Hematopoietic multipotent progenitor cell (in vitro differentiated cells): Measurements from ENCODE around the gene KRTAP4-4. TPM values are rescaled to one million over a fixed set of nuclear protein-coding genes. Genes with fewer than 3 reads are reported as not detected.
"Not testable (repeated sequence)": the region's sequence is repeated elsewhere in the genome, so short reads cannot be mapped to it uniquely, and the experiment has no call there.

Experiments
- DNase-seq, 3 donors: peaks; one replicate each; pipeline ENCODE4 v3.0.0-alpha.2; 2011 to 2015; ENCODE audit warnings: low read depth in 2 of 3, low spot score in 2 of 3
- total RNA-seq: library from RNA; depleted of rRNA; stranded (reverse); fragments of >200 nt; gene quantifications from one replicate; pipeline ENCODE4 v1.2.3, GENCODE V29; 2012

Gene KRTAP4-4
- not detected for total RNA-seq

GRCh38 chr17:41160648-41161047 lies at the start of gene KRTAP4-4:
Gene KRTAP4-4, minus strand, starts transcription at chr17:41160748. Its CDS starts 57 bp downstream, at chr17:41160691.
- no peak for DNase-seq

- no peak for DNase-seq
Observed at GRCh38 chr17:41199421-41200078, 39.0 kb upstream of the KRTAP4-4 start.

- DNase-seq, result no peak
Observed at GRCh38 chr17:41196068-41196467, 35.5 kb upstream of the KRTAP4-4 start.

- DNase-seq, result no peak
Observed at GRCh38 chr17:41190328-41190727, 29.8 kb upstream of the KRTAP4-4 start.

DNA sequence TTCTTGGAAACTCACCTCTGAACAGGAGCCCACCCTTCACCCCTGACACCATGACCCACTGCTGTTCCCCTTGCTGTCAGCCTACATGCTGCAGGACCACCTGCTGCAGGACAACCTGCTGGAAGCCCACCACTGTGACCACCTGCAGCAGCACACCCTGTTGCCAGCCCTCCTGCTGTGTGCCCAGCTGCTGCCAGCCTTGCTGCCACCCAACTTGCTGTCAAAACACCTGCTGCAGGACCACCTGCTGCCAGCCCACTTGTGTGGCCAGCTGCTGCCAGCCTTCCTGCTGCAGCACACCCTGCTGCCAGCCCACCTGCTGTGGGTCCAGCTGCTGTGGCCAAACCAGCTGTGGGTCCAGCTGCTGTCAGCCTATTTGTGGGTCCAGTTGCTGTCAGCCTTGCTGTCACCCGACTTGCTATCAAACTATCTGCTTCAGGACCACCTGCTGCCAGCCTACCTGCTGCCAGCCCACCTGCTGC lies 29.3 kb upstream of the KRTAP4-4 start, which contains the start of gene KRTAP9-1:
KRTAP9-1 (plus strand) TSS at position 51 of the 482 bp plus-strand sequence; CDS start at position 51, 0 bp downstream.
- DNase-seq, result not testable (repeated sequence)

DNA sequence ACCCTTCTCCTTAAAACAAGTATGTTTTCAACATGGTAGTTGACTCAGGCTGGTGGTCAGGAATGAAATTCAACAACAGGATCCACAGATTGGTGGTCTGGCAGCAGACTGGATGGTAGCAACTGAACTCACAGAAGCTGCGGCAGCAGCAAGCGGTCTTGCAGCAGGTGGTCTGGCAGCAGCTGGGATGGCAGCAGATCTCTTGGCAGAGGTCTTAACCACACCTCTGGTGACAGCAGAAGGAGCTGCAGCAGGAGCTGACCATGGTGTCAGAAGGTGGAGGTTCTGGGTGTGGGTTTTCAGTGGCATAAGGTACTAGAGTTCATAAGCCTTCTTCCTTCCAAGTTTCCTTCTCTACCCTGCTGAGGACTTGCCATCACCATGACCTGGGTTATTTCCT lies 26.3 kb upstream of the KRTAP4-4 start:
- no peak for DNase-seq

- DNase-seq, result no peak
Observed at GRCh38 chr17:41185001-41185400, 24.5 kb upstream of the KRTAP4-4 start.

DNA sequence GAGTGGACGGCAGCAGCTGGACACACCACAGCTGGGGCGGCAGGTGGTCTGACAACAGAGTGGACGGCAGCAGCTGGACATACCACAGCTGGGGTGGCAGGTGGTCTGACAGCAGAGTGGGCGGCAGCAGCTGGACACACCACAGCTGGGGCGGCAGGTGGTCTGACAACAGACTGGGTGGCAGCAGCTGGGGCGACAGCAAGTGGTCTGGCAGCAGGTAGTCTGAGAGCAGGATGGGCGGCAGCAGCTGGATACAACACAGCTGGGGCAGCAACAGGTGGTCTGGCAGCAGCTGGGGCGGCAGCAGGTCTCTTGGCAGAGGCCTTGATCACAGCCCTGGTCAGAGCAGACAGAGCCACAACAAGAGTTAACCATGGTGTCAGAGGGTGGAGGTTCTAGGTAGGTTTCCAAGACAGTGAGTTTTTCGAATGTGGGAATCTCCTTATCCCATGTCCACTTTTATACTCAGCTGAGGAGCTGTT lies 24.0 kb upstream of the KRTAP4-4 start, which contains the start of gene KRTAP4-1:
KRTAP4-1 (minus strand) TSS at position 432 of the 482 bp plus-strand sequence; CDS start at position 375, 57 bp downstream.
- DNase-seq, result no peak

DNA sequence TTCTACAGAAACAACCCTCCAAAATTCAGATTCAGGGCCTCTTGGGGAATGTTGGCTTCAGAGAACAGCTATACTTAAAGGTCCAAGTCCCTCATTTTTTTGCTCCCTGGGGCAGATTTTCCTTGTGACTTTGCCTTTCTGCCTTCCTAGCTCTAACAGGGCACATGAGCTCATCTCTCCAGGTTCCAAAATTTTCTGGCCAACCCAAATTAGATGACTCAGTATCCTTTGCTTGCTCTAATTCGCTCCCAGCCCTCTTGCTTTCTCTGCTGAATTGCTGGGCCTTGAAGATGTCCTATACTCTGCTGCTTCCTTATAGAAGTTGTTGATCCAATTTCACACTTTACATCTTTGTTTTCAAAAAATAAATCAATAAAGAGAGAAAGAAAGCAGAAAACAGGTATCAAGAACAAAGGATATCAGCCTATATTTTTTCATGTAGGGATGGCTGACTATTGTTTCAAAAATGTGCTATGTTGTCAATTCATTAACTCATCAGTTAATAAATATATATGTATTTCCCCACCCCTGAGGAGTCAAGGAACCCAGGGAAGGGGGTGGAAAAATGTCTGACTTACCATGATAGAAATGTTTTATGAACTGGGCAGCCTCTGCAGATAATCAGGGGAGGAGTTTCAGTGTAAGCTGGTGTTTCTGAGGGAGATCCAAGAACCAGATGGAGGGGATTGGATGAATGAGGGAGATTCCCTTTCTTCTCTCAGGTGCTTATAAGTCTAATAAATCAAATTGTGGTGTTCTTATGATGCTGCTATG lies 18.5 kb upstream of the KRTAP4-4 start:
- no peak for DNase-seq

GRCh38 chr17:41178341-41178740 lies 17.8 kb upstream of the KRTAP4-4 start:
- DNase-seq, result no peak

GRCh38 chr17:41177727-41178271 lies 17.3 kb upstream of the KRTAP4-4 start, which contains the start of gene KRTAP4-2:
Gene KRTAP4-2, minus strand, starts transcription at chr17:41178221. Its CDS starts 57 bp downstream, at chr17:41178164.
- DNase-seq, result no peak

GRCh38 chr17:41176744-41177387 lies 16.3 kb upstream of the KRTAP4-4 start:
- no peak for DNase-seq

DNA sequence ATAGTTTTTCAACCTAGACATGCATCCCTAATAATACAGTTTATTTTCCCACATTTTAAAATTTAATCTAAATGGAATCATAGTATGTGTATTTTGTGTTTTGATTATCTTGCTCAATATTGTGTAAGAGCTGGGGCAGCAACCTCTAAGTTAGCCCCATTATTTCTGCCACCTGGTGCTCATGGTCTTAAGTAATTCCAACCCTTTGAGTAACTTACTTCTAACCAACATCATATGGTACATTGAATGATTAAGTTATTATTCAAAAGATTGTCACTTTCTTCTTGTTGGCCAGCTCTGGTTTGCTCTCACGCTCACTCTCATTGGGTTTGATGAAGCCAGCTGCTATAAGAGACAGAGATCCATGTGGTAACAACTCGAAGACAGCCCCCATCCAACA lies 11.3 kb upstream of the KRTAP4-4 start:
- DNase-seq, result no peak

DNA sequence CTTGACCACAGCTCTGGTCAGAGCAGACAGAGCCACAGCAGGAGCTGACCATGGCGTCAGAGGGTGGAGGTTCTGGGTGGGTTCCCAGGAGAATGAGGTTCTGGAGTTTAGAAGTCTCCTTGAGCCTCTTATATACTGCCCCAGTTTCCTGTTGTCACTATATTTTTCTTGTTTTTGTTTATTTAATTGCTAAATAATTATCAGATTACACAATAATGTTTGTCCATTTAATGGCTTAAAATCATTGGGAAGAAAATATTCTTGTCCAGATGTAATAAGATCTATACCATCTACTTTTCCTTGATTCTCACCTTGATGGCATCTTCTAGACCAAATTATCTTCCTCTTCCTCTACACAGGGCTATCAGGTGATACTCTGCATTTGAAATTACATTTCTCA lies 7.6 kb upstream of the KRTAP4-4 start, which contains the start of gene KRTAP4-3:
KRTAP4-3 (minus strand) TSS at position 101 of the 400 bp plus-strand sequence; CDS start at position 52, 49 bp downstream.
- no peak for DNase-seq

DNA sequence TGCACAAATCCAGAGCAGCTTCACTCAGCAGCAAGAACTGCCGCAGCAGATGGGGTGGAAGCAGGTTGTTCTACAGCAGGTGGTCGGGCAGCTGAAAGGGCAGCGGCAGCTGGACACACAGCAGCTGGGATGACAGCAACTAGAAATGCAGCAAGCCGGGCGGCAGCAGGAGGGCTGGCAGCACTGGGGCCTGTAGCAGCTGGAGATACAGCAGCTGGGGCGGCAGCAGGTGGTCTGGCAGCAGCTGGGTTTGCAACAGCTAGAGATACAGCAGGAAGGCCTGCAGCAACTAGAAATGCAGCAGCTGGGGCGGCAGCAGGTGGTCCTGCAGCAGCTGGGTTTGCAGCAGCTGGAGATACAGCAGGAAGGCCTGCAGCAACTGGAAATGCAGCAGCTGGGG lies 7.0 kb upstream of the KRTAP4-4 start:
- no peak for DNase-seq

DNA sequence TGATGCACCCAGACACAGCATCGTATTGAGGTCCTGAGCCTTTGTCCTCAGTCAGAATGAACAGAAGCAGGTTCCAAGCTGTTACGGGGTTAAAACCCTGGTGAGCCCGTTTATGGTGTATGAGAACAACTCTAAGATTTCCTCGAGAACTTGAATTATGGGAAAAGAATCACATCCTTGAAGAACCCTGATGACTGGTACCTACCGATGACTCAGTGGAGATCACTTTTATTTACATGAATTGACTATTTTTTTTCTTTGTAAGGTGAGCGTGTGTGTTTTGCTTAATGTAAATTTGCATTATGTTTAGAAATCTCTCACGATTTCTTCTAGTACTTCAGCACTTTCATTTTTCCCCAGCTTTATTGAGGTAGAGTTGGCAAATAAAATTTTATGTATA lies 3.3 kb upstream of the KRTAP4-4 start:
- no peak for DNase-seq

- DNase-seq, result not testable (repeated sequence)
Observed at GRCh38 chr17:41160190-41160589, 358 bp downstream of the KRTAP4-4 start.

- peak in 1 of 3 donors; percentile 19 for DNase-seq
Observed at GRCh38 chr17:41153856-41154255, 6.7 kb downstream of the KRTAP4-4 start.

DNA sequence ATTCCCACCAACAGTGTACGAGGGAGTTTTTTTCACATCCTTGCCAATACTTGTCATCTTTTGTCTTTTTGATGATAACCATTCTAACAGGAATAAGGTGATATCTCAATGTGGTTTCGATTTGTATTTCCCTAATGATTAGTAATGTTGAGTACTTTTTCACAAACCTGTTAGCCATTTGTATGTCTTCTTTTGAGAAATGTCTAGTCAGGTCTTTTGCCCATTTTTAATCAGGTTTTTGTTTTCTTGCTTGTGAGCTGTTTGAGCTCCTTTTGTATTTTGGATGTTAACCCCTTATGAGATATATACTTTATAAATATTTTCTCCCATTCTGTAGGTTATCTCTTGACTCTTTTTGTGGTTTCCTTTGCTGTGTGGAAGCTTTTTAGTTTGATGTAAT lies 9.0 kb downstream of the KRTAP4-4 start:
- DNase-seq, result no peak

DNA sequence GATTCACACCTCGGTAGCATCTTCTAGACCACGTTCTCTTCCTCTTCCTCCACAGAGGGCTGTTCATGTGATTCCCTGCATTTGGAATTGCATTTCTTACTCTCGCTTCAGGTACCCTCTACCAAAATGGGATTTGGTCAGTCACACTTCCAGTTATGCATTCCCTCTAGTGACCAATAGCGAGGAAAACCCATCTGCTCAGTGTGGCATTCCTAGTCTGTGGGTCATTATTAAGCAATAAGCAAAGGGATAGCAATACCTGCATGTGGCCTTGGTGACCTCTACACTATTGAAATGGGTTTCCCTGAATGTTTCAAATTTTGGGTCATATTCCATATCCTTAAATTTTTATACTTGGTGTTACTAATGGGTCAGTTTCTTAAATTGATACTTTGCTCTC lies 10.5 kb downstream of the KRTAP4-4 start:
- no peak for DNase-seq

GRCh38 chr17:41149652-41149985 lies 10.9 kb downstream of the KRTAP4-4 start, which contains the start of gene KRTAP4-5:
Gene KRTAP4-5, minus strand, starts transcription at chr17:41149825. Its CDS starts 58 bp downstream, at chr17:41149767.
- DNase-seq, result no peak
